Stromal cell of bone marrow (primary cell): ENCODE data around the gene CORO7.
"Not testable (repeated sequence)": the region's sequence is repeated elsewhere in the genome, so short reads cannot be mapped to it uniquely, and the experiment has no call there.

Experiments used
- DNase-seq: peaks from one replicate; pipeline ENCODE4 v3.0.0-alpha.2; 2012; ENCODE audit warnings: low read depth

CORO7 gene

DNA sequence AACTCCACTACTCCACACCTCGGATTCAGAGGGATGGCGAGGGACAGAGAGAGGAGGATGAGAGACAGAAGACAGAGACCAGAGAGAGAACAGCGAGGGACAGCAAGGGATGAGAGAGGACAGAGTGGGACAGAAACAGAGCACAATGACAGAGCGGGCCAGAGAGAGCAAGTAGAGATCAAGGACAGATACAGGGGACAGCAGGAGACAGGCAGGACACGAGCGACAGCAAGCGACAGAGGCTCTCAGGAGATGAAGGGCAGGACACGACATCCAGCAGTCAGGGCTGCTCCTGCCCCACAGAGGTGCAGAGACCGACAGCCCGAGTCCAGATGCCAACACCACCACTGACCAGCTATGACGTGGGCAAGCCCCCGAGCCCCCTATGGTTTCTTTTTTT, 14.9 kb downstream of the CORO7 start:
- no peak for DNase-seq

DNA sequence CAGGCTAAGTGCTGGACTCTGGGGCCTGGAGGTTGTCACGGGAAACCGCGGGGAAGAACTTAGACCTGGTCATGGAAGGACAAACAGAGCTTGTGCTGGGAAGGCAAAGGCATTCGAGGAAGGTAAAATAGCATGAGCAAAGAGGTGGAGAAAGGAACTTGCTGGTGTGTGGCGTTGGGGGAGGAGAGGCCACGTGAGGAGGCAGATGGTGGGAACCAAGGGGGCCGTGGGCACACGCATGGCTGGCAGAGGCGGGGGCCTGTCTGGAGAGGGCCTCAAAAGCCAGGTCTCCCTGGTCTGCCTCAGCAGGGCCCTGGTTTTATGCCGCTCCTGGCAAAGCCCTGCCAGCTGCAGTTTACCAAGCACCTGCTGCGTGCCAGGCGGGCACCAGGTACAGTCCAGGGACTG, 15.3 kb downstream of the CORO7 start:
- no peak for DNase-seq

DNA sequence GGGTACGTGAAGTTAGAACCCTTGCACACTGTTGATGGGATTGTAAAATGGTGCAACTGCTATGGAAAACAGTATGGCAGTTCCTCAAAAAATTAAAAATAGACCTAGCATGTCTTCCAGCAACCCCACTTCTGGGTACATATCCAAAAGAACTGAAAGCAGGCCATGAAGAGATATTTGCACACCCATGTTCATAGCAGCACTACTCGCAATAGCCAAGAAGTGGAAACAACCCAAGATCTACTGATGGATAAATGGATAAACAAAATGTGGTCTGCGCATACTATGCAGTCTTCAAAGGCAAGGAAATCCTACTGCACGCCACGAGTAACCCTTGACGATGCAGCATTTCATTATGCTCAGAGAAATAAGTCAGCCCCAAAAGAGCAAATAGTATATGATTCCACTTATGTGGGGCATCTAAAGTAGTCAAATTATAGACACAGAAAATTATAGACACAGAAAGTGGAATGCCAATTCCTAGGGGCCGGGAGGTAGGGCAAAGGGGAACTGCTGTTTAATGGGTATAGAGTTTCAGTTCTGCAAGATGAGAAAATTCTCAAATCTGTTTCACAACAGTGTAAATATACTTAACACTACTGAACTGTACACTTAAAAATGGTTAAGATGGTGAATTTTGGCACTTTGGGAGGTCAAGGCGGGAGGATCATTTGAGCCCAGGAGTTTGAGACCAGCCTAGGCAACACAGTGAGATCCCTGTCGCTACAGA, 17.2 kb downstream of the CORO7 start:
- no peak for DNase-seq

DNA sequence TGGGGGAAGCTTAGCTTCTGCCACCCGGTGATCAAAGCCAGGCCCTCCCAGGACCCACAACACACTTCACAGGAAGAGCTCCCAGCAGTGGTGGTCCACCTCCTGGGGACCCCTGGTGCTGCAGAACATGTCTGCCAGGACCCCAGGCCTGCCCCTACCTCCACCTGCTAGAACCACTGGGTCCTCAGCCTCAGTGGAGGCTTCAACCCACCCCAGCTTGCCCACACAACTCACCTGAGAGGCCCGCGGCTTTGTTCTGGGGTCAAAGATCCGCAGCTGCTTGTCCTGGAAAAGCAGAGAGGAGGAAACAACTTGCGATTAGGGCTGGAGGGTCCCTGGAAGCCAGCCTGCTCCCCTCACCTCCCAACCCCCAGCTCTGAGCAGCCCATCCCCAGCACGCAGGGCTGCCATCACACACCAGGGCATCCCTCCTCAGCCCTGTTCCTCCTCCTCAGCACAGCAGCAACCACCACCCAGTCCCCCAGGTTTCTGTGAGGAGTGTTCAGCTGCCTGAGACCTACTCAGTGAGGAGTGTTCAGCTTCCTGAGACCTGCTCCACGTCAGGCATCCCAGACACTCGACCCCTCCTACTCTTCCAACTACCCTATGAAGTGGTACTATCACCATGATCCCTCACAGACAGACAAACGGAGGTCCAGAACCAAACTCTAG, 21.2 kb downstream of the CORO7 start:
- DNase-seq = no peak

DNA sequence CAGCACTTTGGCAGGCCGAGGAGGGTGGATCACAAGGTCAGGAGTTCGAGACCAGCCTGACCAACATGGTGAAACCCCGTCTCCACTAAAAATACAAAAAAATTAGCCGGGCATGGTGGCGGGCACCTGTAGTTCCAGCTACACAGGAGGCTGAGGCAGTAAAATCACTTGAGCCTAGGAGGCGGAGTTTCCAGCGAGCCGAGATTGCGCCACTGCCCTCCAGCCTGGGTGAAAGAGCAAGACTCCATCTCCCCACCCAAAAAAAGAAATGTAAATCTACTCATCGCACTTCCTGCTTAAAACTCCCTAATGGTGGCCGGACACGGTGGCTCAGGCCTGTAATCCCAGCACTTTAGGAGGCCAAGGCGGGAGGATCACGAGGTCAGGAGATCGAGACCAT, 22.5 kb downstream of the CORO7 start:
- not testable (repeated sequence) for DNase-seq

DNA sequence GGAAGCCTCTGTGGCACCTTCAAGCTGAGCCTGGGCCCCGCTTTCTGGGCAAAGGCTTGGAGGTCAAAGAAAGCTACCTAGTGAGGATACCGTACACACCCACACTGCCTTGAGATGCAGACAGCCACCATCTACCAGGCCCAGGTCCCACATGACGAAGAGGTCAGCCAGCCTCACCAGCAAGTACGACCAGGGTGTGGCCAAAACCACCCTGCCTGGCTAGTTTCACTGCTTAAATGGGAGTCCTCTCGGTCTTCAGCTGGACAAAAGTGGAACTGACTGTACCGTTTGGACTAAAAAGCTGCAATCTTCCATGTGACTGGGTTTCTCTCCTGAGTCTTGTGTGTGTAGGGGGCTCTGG, 23.2 kb downstream of the CORO7 start:
- no peak for DNase-seq

DNA sequence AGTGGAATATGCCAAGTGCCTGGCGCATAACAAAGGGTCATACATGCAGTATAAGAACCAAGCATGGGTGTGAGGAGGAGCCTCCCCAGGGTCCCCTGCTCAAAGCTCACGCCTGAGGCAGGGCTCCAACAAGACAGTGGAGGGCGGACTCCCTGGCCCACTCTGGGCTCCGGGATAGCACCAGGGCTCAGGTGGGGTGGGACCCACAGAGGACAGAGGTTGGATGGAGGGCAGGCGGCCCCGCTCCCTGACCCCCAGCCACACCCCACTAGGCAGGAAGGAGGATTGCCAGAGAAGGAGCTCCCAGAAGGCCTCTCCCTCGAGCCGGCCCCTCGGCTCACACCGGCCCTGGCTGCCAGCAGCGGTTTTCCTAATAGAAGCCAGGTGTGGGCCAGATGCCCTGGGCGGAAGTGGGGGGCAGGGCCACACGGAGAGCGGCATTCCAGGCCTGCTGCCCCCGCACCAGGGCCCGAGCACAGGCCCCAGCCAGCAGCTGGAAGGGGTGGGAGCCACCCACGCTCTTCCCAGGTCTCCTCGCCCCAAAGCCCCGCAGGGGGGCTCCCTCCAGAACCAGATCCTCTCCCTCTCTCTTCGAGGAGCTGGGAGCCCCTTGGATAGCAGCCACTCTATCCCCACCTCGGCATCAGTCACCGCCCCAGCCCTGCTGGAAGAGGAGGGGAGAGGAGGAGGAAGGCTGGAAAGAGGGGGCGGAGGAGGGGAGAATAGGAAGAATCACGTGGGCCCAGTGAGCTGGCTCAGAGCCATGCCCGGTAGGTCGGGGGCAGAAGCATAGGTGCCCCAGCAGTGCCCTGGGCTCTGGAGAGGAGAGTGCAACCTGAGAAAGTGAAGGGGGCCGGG, 23.8 kb downstream of the CORO7 start:
- DNase-seq = no peak

DNA sequence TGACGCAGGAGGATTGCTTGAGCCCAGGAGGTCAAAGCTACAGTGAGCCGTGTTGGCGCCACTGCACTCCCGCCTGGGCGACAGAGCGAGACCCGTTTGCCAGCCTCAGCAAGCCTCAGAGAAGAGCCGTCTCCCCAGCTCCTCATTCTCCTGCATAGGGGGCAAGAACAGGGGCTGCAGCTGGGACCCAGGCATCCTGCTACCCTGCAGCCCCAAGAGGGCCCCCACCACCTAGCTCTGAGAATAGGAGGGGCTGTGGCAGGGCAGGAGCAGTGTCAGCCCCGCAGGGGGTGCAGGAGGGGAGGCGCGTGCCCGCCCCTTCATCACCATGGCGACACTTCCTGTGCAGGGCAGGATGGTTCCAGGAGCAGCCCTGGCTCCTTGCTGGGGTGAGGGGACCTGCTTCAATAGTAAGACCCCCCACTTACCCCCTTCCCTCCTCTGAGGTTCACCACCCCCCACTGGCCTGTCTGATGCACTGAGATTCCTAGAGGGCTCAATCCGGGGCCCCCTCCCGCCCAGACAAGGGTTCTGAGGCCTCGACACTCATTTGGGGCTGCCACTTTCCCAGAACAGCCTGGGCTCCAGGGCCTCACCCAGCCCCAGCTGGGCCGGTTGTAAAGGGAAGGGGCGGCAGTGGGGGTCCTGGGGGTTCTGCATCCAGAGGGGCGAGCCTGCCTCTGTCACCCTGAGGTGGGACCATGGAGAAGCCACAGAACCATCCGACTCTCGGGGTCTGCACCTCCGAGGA, 24.6 kb downstream of the CORO7 start:
- no peak for DNase-seq

DNA sequence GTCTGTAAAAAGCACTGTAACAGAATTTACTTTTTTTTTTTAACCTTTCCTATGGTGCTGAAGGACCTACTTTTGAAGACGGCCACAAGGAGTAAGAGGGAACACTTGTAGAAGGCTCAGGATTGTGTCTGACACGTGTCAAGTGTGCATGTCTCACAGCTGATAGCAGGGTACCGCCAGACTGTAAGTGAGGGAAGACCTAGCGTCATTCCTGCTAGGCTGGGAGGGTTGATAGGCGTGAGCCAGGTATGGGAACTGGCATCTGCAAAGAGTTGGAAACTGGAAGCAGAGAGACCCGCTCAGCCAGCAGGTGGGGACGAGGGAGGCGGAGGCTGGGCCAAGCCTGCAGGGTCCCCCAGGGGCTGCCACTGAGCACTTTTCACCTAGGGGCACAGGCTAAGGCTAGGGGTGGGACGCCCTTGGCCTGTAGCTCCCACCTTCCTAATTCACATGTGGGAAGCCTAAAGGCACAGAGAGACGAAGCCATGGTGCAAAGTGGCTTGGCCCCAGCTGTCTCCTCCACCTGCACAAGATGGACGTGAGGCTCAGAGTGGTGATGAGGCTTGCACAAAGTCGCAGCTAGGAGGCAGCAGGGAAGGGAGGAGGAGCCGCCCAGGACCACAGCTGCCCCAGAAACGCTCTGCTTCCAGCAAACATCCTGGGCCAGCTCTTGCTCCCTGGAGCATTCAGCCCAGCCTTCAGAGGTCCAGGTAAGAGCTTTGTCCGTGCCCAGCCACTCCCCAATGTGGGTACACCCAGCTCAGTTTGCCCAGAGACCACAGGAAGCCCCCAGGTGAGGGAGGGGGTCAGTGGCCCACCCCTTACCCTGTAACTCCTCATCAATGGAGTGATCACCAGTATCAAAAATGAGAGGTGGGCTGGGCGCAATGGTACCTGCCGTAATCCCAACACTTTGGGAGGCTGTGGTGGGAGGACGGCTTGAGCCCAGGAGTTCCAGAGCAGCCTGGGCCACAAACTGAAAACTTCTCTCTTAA, 25.8 kb downstream of the CORO7 start:
- DNase-seq = no peak

DNA sequence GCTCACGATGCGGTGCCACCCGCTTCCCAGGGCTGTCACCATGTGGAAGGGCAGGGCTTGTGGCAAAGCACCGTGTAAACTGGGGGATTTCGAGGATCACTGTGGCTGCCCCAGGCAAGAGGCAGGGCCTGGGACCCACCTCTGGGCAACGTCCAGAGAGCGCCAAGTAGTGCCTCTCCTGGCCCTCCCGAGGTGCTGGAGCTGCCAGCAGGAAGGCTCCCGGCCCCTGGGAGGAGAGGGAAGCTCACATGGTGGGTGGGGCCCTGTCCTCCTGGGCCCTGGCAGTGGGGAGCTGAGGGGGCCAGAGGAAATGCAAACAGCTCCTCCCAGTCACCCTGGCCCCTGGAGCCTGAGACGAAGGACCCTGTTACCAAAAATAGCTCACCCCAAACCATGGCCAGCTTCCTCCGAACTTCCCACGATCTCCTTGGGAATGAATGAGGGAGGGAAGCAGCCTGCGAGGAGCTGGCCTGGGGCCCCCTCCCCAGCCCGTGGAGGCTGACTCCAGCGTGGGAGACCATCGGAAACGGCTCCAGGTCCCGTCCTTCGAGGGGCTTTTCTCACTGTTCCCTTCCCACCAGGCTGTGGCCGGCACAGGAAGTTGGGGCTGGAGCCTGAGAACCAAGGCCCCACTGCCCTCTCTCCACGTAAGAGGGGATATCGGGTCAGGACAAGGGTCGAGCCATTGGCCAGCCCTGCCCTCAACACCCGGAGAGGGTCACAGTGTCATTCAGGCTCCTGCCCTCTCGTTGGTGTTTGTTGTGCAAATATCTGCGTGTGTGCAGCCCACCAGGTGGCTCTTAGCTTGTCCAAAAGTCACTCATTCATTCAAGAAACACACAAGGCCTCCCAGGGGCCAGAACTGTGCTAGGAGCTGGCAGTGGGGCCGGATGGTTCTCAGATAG, 27.1 kb downstream of the CORO7 start:
- no peak for DNase-seq

DNA sequence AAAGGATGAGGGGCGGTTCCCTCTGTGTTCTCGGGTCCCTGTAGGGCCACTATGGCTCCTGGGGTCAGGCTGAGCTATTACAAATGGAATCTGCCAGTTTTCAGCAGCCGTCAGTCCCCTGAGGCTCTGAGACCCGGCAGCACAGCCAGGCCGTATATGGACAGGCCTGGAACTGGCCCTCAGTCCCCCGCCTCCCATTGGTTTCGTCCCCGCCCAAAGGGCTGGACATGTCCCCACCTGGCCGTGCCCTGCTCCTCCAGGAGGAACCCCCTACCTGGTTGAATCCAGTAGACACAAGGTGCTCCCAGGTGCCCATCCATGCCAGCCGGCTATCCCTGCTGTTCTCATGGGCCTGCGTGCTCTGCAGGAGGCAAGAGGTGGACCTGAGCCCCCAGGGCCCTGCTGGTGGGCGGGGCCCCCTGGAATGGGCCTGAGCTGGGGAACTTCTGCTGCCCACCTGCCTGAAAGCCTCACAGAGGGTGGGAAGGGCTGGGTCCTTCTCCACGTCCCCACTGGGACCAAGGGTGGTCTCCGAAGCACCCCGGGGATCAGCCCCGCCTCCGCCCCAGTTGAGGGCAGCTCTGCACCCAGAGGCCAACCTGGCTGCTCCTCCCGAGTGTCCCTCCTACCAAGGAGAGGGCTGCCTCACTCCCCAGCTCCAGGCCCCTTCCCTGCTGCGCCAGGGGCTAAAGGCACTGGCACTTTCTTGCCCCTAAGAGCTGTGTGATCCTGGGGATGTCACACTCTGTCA, 27.9 kb downstream of the CORO7 start:
- DNase-seq = no peak

DNA sequence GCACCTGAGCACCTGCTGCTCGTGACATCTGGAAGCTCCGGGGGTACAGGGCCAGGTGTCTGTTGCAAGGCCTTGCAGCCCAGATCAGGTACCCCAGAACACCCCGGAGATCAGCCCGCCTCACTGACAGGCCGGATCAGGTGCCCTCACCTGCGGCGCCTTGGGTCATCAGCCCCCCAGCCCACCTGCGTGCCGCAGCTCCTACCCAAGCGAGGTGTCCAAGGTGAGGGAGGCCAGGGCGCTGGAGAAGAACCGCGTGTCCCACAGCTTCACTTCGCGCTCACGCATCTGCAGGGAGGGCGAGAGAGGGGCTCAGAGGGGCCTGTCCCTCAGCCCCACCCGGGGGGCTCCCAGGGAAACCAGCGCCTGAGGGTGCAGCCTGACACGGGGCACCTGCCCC, 28.6 kb downstream of the CORO7 start:
- DNase-seq = no peak

DNA sequence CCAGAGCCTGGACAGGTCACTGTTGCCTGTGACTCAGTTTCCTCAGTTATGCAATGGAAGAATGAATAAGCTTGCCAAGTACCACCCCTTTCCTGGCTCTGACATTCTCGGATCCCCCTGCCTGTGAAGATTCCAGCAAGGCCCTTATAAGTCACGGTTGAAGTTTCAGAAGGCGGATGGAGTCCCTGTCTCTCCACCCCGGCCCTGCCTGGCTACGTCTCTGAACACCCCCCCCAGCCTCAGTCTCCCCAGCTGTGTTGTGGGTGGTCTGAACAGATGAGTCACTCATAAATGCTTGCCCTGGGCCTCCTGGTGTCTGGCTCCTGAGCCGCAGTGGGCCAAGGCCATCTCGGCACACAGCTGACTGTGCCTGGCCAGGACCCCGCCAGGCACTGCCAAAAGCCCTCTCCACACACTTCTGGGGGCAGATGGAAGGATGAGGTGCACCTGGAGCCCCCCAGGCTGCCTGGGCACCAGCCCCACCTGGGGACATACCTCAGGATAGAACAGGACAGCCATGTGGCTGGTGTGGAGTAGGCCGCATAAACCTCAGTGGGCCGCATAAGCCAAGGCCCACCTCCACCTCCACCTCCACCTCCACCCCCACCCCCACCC, 29.3 kb downstream of the CORO7 start:
- DNase-seq = no peak

DNA sequence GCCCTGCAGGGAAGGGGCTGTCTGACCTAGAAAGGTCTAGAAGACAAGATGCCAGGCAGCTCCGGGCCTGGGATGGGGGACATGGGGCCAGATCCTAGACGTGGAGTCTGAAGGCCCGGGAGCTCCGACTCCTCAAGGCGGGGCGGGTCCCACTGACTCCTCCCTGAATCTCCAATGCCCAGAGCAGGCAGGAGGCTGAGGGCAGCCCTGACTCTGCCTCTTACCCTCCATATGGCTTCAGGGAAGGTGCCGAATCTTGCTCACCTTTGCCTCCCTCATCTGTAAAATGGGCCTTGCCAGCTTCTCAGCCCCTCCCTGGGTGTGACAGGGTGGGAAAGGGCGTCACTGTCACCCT, 30.0 kb downstream of the CORO7 start:
- no peak for DNase-seq

DNA sequence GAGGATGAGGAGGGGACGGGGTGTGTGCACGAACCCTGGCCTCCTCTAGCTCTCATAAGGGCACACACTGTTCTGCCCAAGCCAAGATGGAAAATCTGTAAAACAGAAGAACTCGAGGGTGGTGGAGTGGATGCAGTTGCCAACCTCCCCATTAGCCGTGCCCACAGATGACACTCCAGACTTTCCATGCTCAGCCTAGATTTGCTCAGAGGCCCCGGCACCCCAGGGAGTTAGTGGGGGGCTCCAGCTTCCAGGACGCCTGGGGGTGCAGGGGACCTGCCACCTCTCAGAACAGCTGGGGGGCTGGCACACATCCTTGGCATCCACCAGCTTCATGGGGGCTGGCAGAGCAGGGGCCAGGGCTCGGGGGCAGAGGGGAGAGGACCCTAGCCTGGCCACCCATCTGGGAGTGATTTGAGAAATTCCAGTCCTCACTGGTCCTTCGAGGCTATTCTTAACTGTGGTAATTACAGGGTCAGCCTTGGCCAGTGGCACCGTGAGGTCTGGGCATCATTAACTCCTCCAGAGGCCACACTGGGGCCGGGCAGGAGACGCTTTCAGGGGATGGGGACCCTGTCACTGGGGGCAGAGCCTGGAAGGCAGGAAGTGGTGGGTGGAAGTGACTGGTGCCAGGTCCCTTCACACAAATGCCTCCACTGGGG, 30.5 kb downstream of the CORO7 start:
- no peak for DNase-seq

DNA sequence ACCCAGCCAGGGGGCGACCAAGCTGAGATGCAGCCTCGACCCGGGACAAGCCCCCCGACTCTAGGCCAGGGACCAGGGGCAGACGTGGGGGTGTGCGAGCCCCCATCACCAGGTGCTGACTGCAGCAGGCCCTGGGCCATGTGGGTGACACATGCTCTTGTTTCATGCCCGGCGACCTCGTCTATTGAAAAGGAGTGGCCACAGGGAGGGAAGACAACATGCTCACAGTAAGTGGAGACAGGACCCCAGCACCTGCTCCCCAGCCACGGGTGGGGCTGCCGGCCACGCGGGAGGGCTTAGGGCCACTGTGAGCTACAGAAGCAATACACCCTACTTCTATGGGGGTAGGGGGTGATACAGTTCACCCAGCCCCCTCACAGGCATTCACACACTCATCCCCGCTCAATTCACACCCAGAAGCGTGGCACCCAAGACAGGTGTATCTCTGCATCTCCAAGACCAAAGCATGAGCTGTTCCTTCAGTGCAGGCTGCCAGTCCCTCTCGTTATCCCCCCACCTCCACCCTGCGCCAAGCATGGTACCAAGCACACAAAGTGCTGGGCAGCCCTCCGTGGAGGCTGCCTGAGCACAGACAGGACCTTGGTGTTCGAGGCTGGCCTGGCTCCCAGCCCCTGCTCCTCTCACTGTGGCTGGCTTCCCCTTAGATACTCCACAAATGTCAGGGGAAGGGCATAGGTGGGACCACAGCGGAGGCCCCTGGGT, 31.2 kb downstream of the CORO7 start:
- no peak for DNase-seq

DNA sequence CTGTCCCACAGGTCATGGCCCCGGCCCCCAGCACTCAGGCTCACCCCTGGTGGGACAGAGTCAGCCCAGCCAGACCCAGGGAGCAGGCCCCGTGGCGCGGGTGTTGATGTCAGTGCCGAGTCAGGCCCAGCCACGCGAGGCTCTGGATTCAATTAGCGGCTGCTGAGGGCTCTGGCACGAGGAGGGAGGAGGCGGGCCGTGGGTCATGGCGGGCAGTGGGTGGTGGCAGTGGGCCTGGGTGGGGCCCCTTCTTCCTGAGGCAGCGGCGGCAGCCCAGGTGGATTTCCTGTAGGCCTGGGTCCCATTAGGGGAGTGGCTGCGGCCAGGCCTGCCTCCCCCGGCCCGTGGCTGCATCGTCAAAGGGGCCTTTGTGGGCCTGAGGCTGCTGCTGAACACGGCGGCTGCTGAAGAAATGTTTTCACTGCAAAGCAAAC, 31.9 kb downstream of the CORO7 start:
- no peak for DNase-seq
